ENCODE results near the gene GADD45B.
"Not testable (repeated sequence)": the region's sequence is repeated elsewhere in the genome, so short reads cannot be mapped to it uniquely, and the experiment has no call there.

The GADD45B gene

GRCh38 chr19:2495651-2496316 lies 19.9 kb downstream of the GADD45B start:
- no peaks in the 10 kb centered on the region for H3K9me3 ChIP-seq (ENCODE audit: control insufficient read depth in 2 of 2, low read length in 2 of 2)
- no peaks in the 10 kb centered on the region for H3K36me3 ChIP-seq (ENCODE audit: control insufficient read depth in 2 of 2, insufficient read depth in 2 of 2, low read length in 2 of 2)
- H3K4me1 ChIP-seq (ENCODE audit: control insufficient read depth in 2 of 2, insufficient read depth in 2 of 2, low read length in 2 of 2): peaks cover 32 to 34% of the 10 kb centered on the region in 2 donors
- H3K27ac ChIP-seq (ENCODE audit: low read depth in 2 of 2, low read length in 2 of 2): peak overlapping the region; percentile 91 to 92
- peaks cover 0 to 5% of the 10 kb centered on the region in 2 donors for H3K27me3 ChIP-seq (ENCODE audit: control insufficient read depth in 2 of 2, insufficient read depth in 2 of 2, low read length in 2 of 2)
- peak overlapping the region; percentile 45 to 70 for H3K9ac ChIP-seq (ENCODE audit: low read depth in 1 of 2, low read length in 2 of 2)
- H3K4me3 ChIP-seq (ENCODE audit: low read length in 2 of 2): peak overlapping the region; percentile 18 to 52

- no peak overlapping the region for H3K4me3 ChIP-seq (ENCODE audit: low read length in 2 of 2)
- H3K27ac ChIP-seq (ENCODE audit: low read depth in 2 of 2, low read length in 2 of 2): no peak overlapping the region
- H3K36me3 ChIP-seq (ENCODE audit: control insufficient read depth in 2 of 2, insufficient read depth in 2 of 2, low read length in 2 of 2): no peaks in the 10 kb centered on the region
- H3K27me3 ChIP-seq (ENCODE audit: control insufficient read depth in 2 of 2, insufficient read depth in 2 of 2, low read length in 2 of 2): peaks cover 0 to 5% of the 10 kb centered on the region in 2 donors
- no peaks in the 10 kb centered on the region for H3K9me3 ChIP-seq (ENCODE audit: control insufficient read depth in 2 of 2, low read length in 2 of 2)
- peaks cover 23 to 25% of the 10 kb centered on the region in 2 donors for H3K4me1 ChIP-seq (ENCODE audit: control insufficient read depth in 2 of 2, insufficient read depth in 2 of 2, low read length in 2 of 2)
- no peak overlapping the region for H3K9ac ChIP-seq (ENCODE audit: low read depth in 1 of 2, low read length in 2 of 2)
These were observed 21.3 kb downstream of the GADD45B start for GRCh38 chr19:2497186-2497585.

- Histone ChIP-seq H3K9ac (ENCODE audit: low read depth in 1 of 2, low read length in 2 of 2) (no peak overlapping the region), H3K4me3 (ENCODE audit: low read length in 2 of 2) (no peak overlapping the region), H3K27me3 (ENCODE audit: control insufficient read depth in 2 of 2, insufficient read depth in 2 of 2, low read length in 2 of 2) (no peaks in the 10 kb centered on the region), H3K36me3 (ENCODE audit: control insufficient read depth in 2 of 2, insufficient read depth in 2 of 2, low read length in 2 of 2) (no peaks in the 10 kb centered on the region), H3K4me1 (ENCODE audit: control insufficient read depth in 2 of 2, insufficient read depth in 2 of 2, low read length in 2 of 2) (peaks cover 11 to 13% of the 10 kb centered on the region in 2 donors), H3K27ac (ENCODE audit: low read depth in 2 of 2, low read length in 2 of 2) (no peak overlapping the region), H3K9me3 (ENCODE audit: control insufficient read depth in 2 of 2, low read length in 2 of 2) (no peaks in the 10 kb centered on the region)
These were observed 24.2 kb downstream of the GADD45B start for GRCh38 chr19:2500156-2500555.

- Histone ChIP-seq H3K9ac (ENCODE audit: low read depth in 1 of 2, low read length in 2 of 2) (no peak overlapping the region), H3K4me3 (ENCODE audit: low read length in 2 of 2) (no peak overlapping the region), H3K27ac (ENCODE audit: low read depth in 2 of 2, low read length in 2 of 2) (no peak overlapping the region), H3K36me3 (ENCODE audit: control insufficient read depth in 2 of 2, insufficient read depth in 2 of 2, low read length in 2 of 2) (no peaks in the 10 kb centered on the region), H3K27me3 (ENCODE audit: control insufficient read depth in 2 of 2, insufficient read depth in 2 of 2, low read length in 2 of 2) (no peaks in the 10 kb centered on the region), H3K4me1 (ENCODE audit: control insufficient read depth in 2 of 2, insufficient read depth in 2 of 2, low read length in 2 of 2) (peaks cover 7 to 8% of the 10 kb centered on the region in 2 donors), H3K9me3 (ENCODE audit: control insufficient read depth in 2 of 2, low read length in 2 of 2) (no peaks in the 10 kb centered on the region)
These were observed 24.9 kb downstream of the GADD45B start for GRCh38 chr19:2500841-2501261.

- no peak overlapping the region for H3K27ac ChIP-seq (ENCODE audit: low read depth in 2 of 2, low read length in 2 of 2)
- no peaks in the 10 kb centered on the region for H3K27me3 ChIP-seq (ENCODE audit: control insufficient read depth in 2 of 2, insufficient read depth in 2 of 2, low read length in 2 of 2)
- peaks cover 0 to 6% of the 10 kb centered on the region in 2 donors for H3K4me1 ChIP-seq (ENCODE audit: control insufficient read depth in 2 of 2, insufficient read depth in 2 of 2, low read length in 2 of 2)
- no peaks in the 10 kb centered on the region for H3K36me3 ChIP-seq (ENCODE audit: control insufficient read depth in 2 of 2, insufficient read depth in 2 of 2, low read length in 2 of 2)
- H3K4me3 ChIP-seq (ENCODE audit: low read length in 2 of 2): no peak overlapping the region
- H3K9me3 ChIP-seq (ENCODE audit: control insufficient read depth in 2 of 2, low read length in 2 of 2): no peaks in the 10 kb centered on the region
- H3K9ac ChIP-seq (ENCODE audit: low read depth in 1 of 2, low read length in 2 of 2): no peak overlapping the region
These were observed 27.7 kb downstream of the GADD45B start for GRCh38 chr19:2503521-2504109.

- Histone ChIP-seq H3K4me3 (ENCODE audit: low read length in 2 of 2) (peak overlapping the region; percentile 25 to 33), H3K9ac (ENCODE audit: low read depth in 1 of 2, low read length in 2 of 2) (peak overlapping the region in 1 of 2 donors; percentile 18), H3K27ac (ENCODE audit: low read depth in 2 of 2, low read length in 2 of 2) (peak overlapping the region in 1 of 2 donors; percentile 9)
These were observed 30.7 kb downstream of the GADD45B start for GRCh38 chr19:2506656-2507055.

GRCh38 chr19:2507109-2507508 lies 31.2 kb downstream of the GADD45B start:
- peak overlapping the region; percentile 25 to 33 for H3K4me3 ChIP-seq (ENCODE audit: low read length in 2 of 2)
- no peaks in the 10 kb centered on the region for H3K9me3 ChIP-seq (ENCODE audit: control insufficient read depth in 2 of 2, low read length in 2 of 2)
- H3K36me3 ChIP-seq (ENCODE audit: control insufficient read depth in 2 of 2, insufficient read depth in 2 of 2, low read length in 2 of 2): no peaks in the 10 kb centered on the region
- no peaks in the 10 kb centered on the region for H3K27me3 ChIP-seq (ENCODE audit: control insufficient read depth in 2 of 2, insufficient read depth in 2 of 2, low read length in 2 of 2)
- peak overlapping the region in 1 of 2 donors; percentile 9 for H3K27ac ChIP-seq (ENCODE audit: low read depth in 2 of 2, low read length in 2 of 2)
- H3K9ac ChIP-seq (ENCODE audit: low read depth in 1 of 2, low read length in 2 of 2): peak overlapping the region in 1 of 2 donors; percentile 18
- peaks cover 0 to 3% of the 10 kb centered on the region in 2 donors for H3K4me1 ChIP-seq (ENCODE audit: control insufficient read depth in 2 of 2, insufficient read depth in 2 of 2, low read length in 2 of 2)

More at GRCh38 chr19:2506656-2507055, 30.7 kb downstream of the GADD45B start:
- H3K27me3 ChIP-seq (ENCODE audit: control insufficient read depth in 2 of 2, insufficient read depth in 2 of 2, low read length in 2 of 2); H3K36me3 ChIP-seq (ENCODE audit: control insufficient read depth in 2 of 2, insufficient read depth in 2 of 2, low read length in 2 of 2); H3K4me1 ChIP-seq (ENCODE audit: control insufficient read depth in 2 of 2, insufficient read depth in 2 of 2, low read length in 2 of 2); H3K9me3 ChIP-seq (ENCODE audit: control insufficient read depth in 2 of 2, low read length in 2 of 2): not testable (repeated sequence)

- Histone ChIP-seq H3K4me1 (ENCODE audit: control insufficient read depth in 2 of 2, insufficient read depth in 2 of 2, low read length in 2 of 2) (peaks cover 0 to 3% of the 10 kb centered on the region in 2 donors), H3K27me3 (ENCODE audit: control insufficient read depth in 2 of 2, insufficient read depth in 2 of 2, low read length in 2 of 2) (no peaks in the 10 kb centered on the region), H3K27ac (ENCODE audit: low read depth in 2 of 2, low read length in 2 of 2) (no peak overlapping the region), H3K9me3 (ENCODE audit: control insufficient read depth in 2 of 2, low read length in 2 of 2) (no peaks in the 10 kb centered on the region), H3K4me3 (ENCODE audit: low read length in 2 of 2) (no peak overlapping the region), H3K9ac (ENCODE audit: low read depth in 1 of 2, low read length in 2 of 2) (no peak overlapping the region), H3K36me3 (ENCODE audit: control insufficient read depth in 2 of 2, insufficient read depth in 2 of 2, low read length in 2 of 2) (no peaks in the 10 kb centered on the region)
These were observed 33.2 kb downstream of the GADD45B start for GRCh38 chr19:2509096-2509495.

- Histone ChIP-seq H3K9me3 (ENCODE audit: control insufficient read depth in 2 of 2, low read length in 2 of 2) (no peaks in the 10 kb centered on the region), H3K4me3 (ENCODE audit: low read length in 2 of 2) (no peak overlapping the region)
These were observed 35.6 kb downstream of the GADD45B start for GRCh38 chr19:2511570-2511969.

GRCh38 chr19:2511991-2512390 lies 36.1 kb downstream of the GADD45B start:
- no peaks in the 10 kb centered on the region for H3K9me3 ChIP-seq (ENCODE audit: control insufficient read depth in 2 of 2, low read length in 2 of 2)
- H3K9ac ChIP-seq (ENCODE audit: low read depth in 1 of 2, low read length in 2 of 2): no peak overlapping the region
- peaks cover 0 to 3% of the 10 kb centered on the region in 2 donors for H3K4me1 ChIP-seq (ENCODE audit: control insufficient read depth in 2 of 2, insufficient read depth in 2 of 2, low read length in 2 of 2)
- no peaks in the 10 kb centered on the region for H3K36me3 ChIP-seq (ENCODE audit: control insufficient read depth in 2 of 2, insufficient read depth in 2 of 2, low read length in 2 of 2)
- no peak overlapping the region for H3K27ac ChIP-seq (ENCODE audit: low read depth in 2 of 2, low read length in 2 of 2)
- no peak overlapping the region for H3K4me3 ChIP-seq (ENCODE audit: low read length in 2 of 2)
- H3K27me3 ChIP-seq (ENCODE audit: control insufficient read depth in 2 of 2, insufficient read depth in 2 of 2, low read length in 2 of 2): no peaks in the 10 kb centered on the region

More at GRCh38 chr19:2511570-2511969, 35.6 kb downstream of the GADD45B start:
- no peaks in the 10 kb centered on the region for H3K36me3 ChIP-seq (ENCODE audit: control insufficient read depth in 2 of 2, insufficient read depth in 2 of 2, low read length in 2 of 2)
- H3K9ac ChIP-seq (ENCODE audit: low read depth in 1 of 2, low read length in 2 of 2): no peak overlapping the region
- H3K27ac ChIP-seq (ENCODE audit: low read depth in 2 of 2, low read length in 2 of 2): no peak overlapping the region
- H3K27me3 ChIP-seq (ENCODE audit: control insufficient read depth in 2 of 2, insufficient read depth in 2 of 2, low read length in 2 of 2): no peaks in the 10 kb centered on the region
- H3K4me1 ChIP-seq (ENCODE audit: control insufficient read depth in 2 of 2, insufficient read depth in 2 of 2, low read length in 2 of 2): peaks cover 0 to 3% of the 10 kb centered on the region in 2 donors
